ENCODE results near the gene GPS1.

DNA sequence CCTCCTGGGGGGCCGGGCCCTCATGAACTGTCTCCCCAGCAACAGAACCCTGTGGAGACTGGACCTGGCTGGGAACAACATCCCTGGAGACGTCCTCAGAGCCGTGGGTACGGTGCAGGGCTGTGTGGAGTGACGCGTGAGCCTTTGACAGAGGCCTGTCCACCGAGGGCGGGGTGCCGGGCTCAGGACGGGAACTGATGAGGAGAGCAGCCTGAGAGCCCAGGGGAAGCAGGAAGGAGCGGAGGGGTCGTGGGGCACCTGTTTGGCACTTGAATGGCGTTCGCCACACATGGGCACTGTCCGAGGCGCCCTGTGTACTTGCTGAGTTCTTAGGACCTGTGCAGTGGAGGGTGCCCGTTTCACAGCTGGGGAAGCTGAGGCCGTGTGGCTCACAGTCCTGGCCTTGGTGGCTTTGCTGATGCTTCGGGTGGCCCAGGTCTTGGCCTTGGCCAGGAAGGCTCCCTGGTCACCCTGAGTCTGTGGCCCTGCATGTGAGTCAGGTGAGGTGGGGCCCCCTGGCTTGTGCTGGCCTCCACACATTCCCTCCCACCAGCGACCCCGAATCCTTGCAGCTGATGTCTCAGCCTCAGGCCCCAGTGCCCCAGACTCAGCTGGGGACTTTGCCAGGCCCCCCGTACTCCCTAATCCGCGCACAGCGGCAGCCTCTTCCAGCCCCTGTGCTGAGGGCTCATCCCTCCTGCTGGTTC lies 26.1 kb upstream of the GPS1 start:
- TF ChIP-seq, protein P1, sequence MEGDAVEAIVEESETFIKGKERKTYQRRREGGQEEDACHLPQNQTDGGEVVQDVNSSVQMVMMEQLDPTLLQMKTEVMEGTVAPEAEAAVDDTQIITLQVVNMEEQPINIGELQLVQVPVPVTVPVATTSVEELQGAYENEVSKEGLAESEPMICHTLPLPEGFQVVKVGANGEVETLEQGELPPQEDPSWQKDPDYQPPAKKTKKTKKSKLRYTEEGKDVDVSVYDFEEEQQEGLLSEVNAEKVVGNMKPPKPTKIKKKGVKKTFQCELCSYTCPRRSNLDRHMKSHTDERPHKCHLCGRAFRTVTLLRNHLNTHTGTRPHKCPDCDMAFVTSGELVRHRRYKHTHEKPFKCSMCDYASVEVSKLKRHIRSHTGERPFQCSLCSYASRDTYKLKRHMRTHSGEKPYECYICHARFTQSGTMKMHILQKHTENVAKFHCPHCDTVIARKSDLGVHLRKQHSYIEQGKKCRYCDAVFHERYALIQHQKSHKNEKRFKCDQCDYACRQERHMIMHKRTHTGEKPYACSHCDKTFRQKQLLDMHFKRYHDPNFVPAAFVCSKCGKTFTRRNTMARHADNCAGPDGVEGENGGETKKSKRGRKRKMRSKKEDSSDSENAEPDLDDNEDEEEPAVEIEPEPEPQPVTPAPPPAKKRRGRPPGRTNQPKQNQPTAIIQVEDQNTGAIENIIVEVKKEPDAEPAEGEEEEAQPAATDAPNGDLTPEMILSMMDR (IDR thresholded peaks at IDR 0.05): no peak
- TF ChIP-seq POLR2A (IDR thresholded peaks at IDR 0.05): no peak
